ENCODE results near the gene RPL29. TPM values are rescaled to one million over a fixed set of nuclear protein-coding genes. Genes with fewer than 3 reads are reported as not detected.

Gene RPL29
- total RNA-seq, 1 experiment from 2014 or later, result 995 TPM

- TF ChIP-seq CTCF (IDR thresholded peaks at IDR 0.05; ENCODE audit: insufficient read depth in 1 of 2, low read depth in 1 of 2, low read length in 1 of 2, severe bottlenecking in 1 of 2, unreplicated experiment in 1 of 2), result peak in 1 of 2 experiments; percentile 57
Measured at GRCh38 chr3:52004163-52004787, 8.6 kb upstream of the RPL29 start.

GRCh38 chr3:52002748-52003147 lies 7.1 kb upstream of the RPL29 start:
- H3K36me3 Mint-ChIP-seq (ENCODE audit: insufficient read depth, unreplicated experiment), result no peaks in the 10 kb centered on the region
- H3K27me3 Mint-ChIP-seq (ENCODE audit: insufficient read depth, unreplicated experiment), result no peaks in the 10 kb centered on the region
- Histone ChIP-seq H3K4me3 (ENCODE audit: low read depth, low read length) (no peak overlapping the region), H3K36me3 (ENCODE audit: control insufficient read depth, insufficient read depth, low read length) (no peaks in the 10 kb centered on the region), H3K9me3 (no peaks in the 10 kb centered on the region), H3K4me1 (peaks cover 5% of the 10 kb centered on the region), H3K27me3 (replicated peaks; ENCODE audit: control insufficient read depth, insufficient read depth, low read length) (no peaks in the 10 kb centered on the region)
- TF ChIP-seq CTCF (IDR thresholded peaks at IDR 0.05; ENCODE audit: insufficient read depth in 1 of 2, low read depth in 1 of 2, low read length in 1 of 2, severe bottlenecking in 1 of 2, unreplicated experiment in 1 of 2), result no peak
- POLR2A ChIA-PET, result no interaction called here
- no TSS peak for BruUV-seq (replicated peaks)
- H3K4me3 Mint-ChIP-seq (ENCODE audit: unreplicated experiment), result no peak overlapping the region
- DNase-seq, result no peak
- no peak overlapping the region for H3K27ac Mint-ChIP-seq (ENCODE audit: unreplicated experiment)
- intact Hi-C loops (cut with micrococcal nuclease; ENCODE audit: unreplicated experiment), result no loop called here
- CTCF ChIA-PET, result interaction anchor here (0.8 to 2.9 kb wide), 4 partner anchors 51 to 142 kb away, joined by 3 to 9 read pairs (median 4); partner anchors contain the start of gene RRP9
- no peaks in the 10 kb centered on the region for H3K9me3 Mint-ChIP-seq (ENCODE audit: unreplicated experiment)
- peaks cover 8% of the 10 kb centered on the region for H3K4me1 Mint-ChIP-seq (ENCODE audit: low read depth, unreplicated experiment)

More at GRCh38 chr3:52004163-52004787, 8.6 kb upstream of the RPL29 start:
- Histone ChIP-seq H3K9me3 (no peaks in the 10 kb centered on the region), H3K27me3 (replicated peaks; ENCODE audit: control insufficient read depth, insufficient read depth, low read length) (no peaks in the 10 kb centered on the region), H3K36me3 (ENCODE audit: control insufficient read depth, insufficient read depth, low read length) (no peaks in the 10 kb centered on the region), H3K4me1 (no peaks in the 10 kb centered on the region), H3K4me3 (ENCODE audit: low read depth, low read length) (no peak overlapping the region)
- H3K27me3 Mint-ChIP-seq (ENCODE audit: insufficient read depth, unreplicated experiment), result no peaks in the 10 kb centered on the region
- H3K4me1 Mint-ChIP-seq (ENCODE audit: low read depth, unreplicated experiment), result no peaks in the 10 kb centered on the region
- CTCF ChIA-PET, result interaction anchor here (1.1 to 1.7 kb wide), 7 partner anchors 35 to 141 kb away, joined by 3 to 11 read pairs (median 4); partner anchors contain the start of gene DUSP7
- BruUV-seq (replicated peaks), result no TSS peak
- POLR2A ChIA-PET, result interaction anchor here (0.6 to 0.9 kb wide), 2 partner anchors 19 to 53 kb away, joined by 3 to 10 read pairs; no protein-coding TSS in a partner anchor
- no peak overlapping the region for H3K27ac Mint-ChIP-seq (ENCODE audit: unreplicated experiment)
- DNase-seq, result peak in 1 of 2 experiments; percentile 37
- no peaks in the 10 kb centered on the region for H3K36me3 Mint-ChIP-seq (ENCODE audit: insufficient read depth, unreplicated experiment)
- intact Hi-C loops (cut with micrococcal nuclease; ENCODE audit: unreplicated experiment), result no loop called here
- H3K4me3 Mint-ChIP-seq (ENCODE audit: unreplicated experiment), result no peak overlapping the region
- no peaks in the 10 kb centered on the region for H3K9me3 Mint-ChIP-seq (ENCODE audit: unreplicated experiment)

GRCh38 chr3:52001443-52001974 lies 5.8 kb upstream of the RPL29 start:
- H3K27ac Mint-ChIP-seq (ENCODE audit: unreplicated experiment), result no peak overlapping the region
- H3K4me3 ChIP-seq (ENCODE audit: low read depth, low read length), result no peak overlapping the region
- intact Hi-C loops (cut with micrococcal nuclease; ENCODE audit: unreplicated experiment), result loop anchor here (1.0 kb wide), 3 partner anchors 54 to 143 kb away; no protein-coding TSS in a partner anchor
- H3K9me3 Mint-ChIP-seq (ENCODE audit: unreplicated experiment), result no peaks in the 10 kb centered on the region
- H3K4me3 Mint-ChIP-seq (ENCODE audit: unreplicated experiment), result peak overlapping the region; percentile 37
- ChIA-PET POLR2A (interaction anchor here (0.6 to 0.7 kb wide), 3 partner anchors 19 to 168 kb away, joined by 3 to 5 read pairs (median 3); partner anchors contain the start of gene ACY1), CTCF (interaction anchor here (0.6 to 2.9 kb wide), 13 partner anchors 19 to 295 kb away, joined by 3 to 11 read pairs (median 3); partner anchors contain the start of gene DUSP7)
- no peaks in the 10 kb centered on the region for H3K36me3 ChIP-seq (ENCODE audit: control insufficient read depth, insufficient read depth, low read length)
- TF ChIP-seq CTCF (IDR thresholded peaks at IDR 0.05; ENCODE audit: insufficient read depth in 1 of 2, low read depth in 1 of 2, low read length in 1 of 2, severe bottlenecking in 1 of 2, unreplicated experiment in 1 of 2), result peak; percentile 95 to 98
- BruUV-seq (replicated peaks), result no TSS peak
- H3K9me3 ChIP-seq, result no peaks in the 10 kb centered on the region
- no peaks in the 10 kb centered on the region for H3K27me3 ChIP-seq (replicated peaks; ENCODE audit: control insufficient read depth, insufficient read depth, low read length)
- no peaks in the 10 kb centered on the region for H3K36me3 Mint-ChIP-seq (ENCODE audit: insufficient read depth, unreplicated experiment)
- peak; percentile 87 to 91 for DNase-seq
- H3K27me3 Mint-ChIP-seq (ENCODE audit: insufficient read depth, unreplicated experiment), result no peaks in the 10 kb centered on the region
- H3K4me1 Mint-ChIP-seq (ENCODE audit: low read depth, unreplicated experiment), result peaks cover 9% of the 10 kb centered on the region
- peaks cover 8% of the 10 kb centered on the region for H3K4me1 ChIP-seq
